Smooth muscle cell (in vitro differentiated cells): Measurements from ENCODE around the gene SPECC1L. TPM values are rescaled to one million over a fixed set of nuclear protein-coding genes. Genes with fewer than 3 reads are reported as not detected.

Experiments used
- DNase-seq: peaks from one replicate; lab custom pipeline; 2025; ENCODE audit not compliant: unreplicated experiment; lab: John Stamatoyannopoulos, UW
- H2AFZ ChIP-seq: fragments of 200-600 bp; sonication (generic); 2 replicates; pipeline ENCODE4 v1.6.0; 2016; ENCODE audit warnings: antibody characterized with exemption, low read depth, mild to moderate bottlenecking
- H3F3A ChIP-seq: fragments of 200-600 bp; sonication (generic); 2 replicates; pipeline ENCODE4 v1.6.0; 2017; ENCODE audit warnings: antibody characterized with exemption, low read depth
- H3K27ac ChIP-seq: fragments of 200-600 bp; sonication (generic); 2 replicates; pipeline ENCODE4 v1.5.1; 2016; ENCODE audit warnings: low read depth, mild to moderate bottlenecking
- H3K27me3 ChIP-seq: fragments of 200-600 bp; sonication (generic); 2 replicates; pipeline ENCODE4 v1.6.1; 2016; ENCODE audit warnings: low read depth, mild to moderate bottlenecking
- H3K36me3 ChIP-seq: fragments of 200-600 bp; sonication (generic); 2 replicates; pipeline ENCODE4 v1.5.1; 2016; ENCODE audit warnings: low read depth
- H3K4me1 ChIP-seq: fragments of 200-600 bp; sonication (generic); 2 replicates; pipeline ENCODE4 v1.5.1; 2016; ENCODE audit warnings: low read depth
- H3K4me2 ChIP-seq: fragments of 200-600 bp; sonication (generic); 2 replicates; pipeline ENCODE4 v1.6.0; 2016; ENCODE audit warnings: mild to moderate bottlenecking
- H3K4me3 ChIP-seq: fragments of 200-600 bp; sonication (generic); 2 replicates; pipeline ENCODE4 v1.5.1; 2016; ENCODE audit warnings: mild to moderate bottlenecking
- H3K79me2 ChIP-seq: fragments of 200-600 bp; sonication (generic); 2 replicates; pipeline ENCODE4 v1.6.0; 2016; ENCODE audit warnings: low read depth, mild to moderate bottlenecking
- H3K9ac ChIP-seq: fragments of 200-600 bp; sonication (generic); 2 replicates; pipeline ENCODE4 v1.6.0; 2016; ENCODE audit warnings: low read depth
- H3K9me3 ChIP-seq: fragments of 200-600 bp; sonication (generic); replicated peaks from 2 replicates; pipeline ENCODE4 v1.5.1; 2016; ENCODE audit warnings: low read depth
- H4K20me1 ChIP-seq: fragments of 200-600 bp; sonication (generic); 2 replicates; pipeline ENCODE4 v1.6.0; 2016; ENCODE audit warnings: low read depth
- CTCF ChIP-seq: fragments of 200-600 bp; sonication (generic); IDR thresholded peaks from 2 replicates; pipeline ENCODE4 v1.5.1; 2017; ENCODE audit warnings: borderline replicate concordance, mild to moderate bottlenecking, antibody characterized with exemption; ENCODE audit not compliant: insufficient read depth, poor library complexity, severe bottlenecking
- WGBS: methylation state at CpG from one replicate; pipeline ENCODE4 v1.1.7; 2016; ENCODE audit warnings: low lambda C conversion rate; 5-methylcytosine and 5-hydroxymethylcytosine counted together
- polyA plus RNA-seq: library from polyadenylated mRNA; unstranded; fragments of >200 nt; fragmentation: Nextera tagmentation; extraction: Ambion mirVana; gene quantifications from 2 replicates; pipeline ENCODE4 v1.2.1, GENCODE V29; 2016
- total RNA-seq: library from RNA; depleted of rRNA; stranded (reverse); fragments of >200 nt; gene quantifications from 2 replicates; pipeline ENCODE4 v1.2.3, GENCODE V29; 2014

The SPECC1L gene
- total and polyA plus RNA-seq, 2 experiments from 2014 or later = 10.0 to 19.1 TPM

- H3K9me3 ChIP-seq = no peaks in the 10 kb centered on the region
- H3K27ac ChIP-seq = no peak overlapping the region
- H2AFZ ChIP-seq = no peak overlapping the region
- no peaks in the 10 kb centered on the region for H3K27me3 ChIP-seq
- H3K79me2 ChIP-seq = no peaks in the 10 kb centered on the region
- 96% methylated on average over 2 of the region's 2 CpGs for WGBS
- no peak for TF ChIP-seq CTCF
- no peaks in the 10 kb centered on the region for H4K20me1 ChIP-seq
- H3F3A ChIP-seq = no peaks in the 10 kb centered on the region
- no peak for DNase-seq
- no peak overlapping the region for H3K9ac ChIP-seq
- H3K4me3 ChIP-seq = no peak overlapping the region
- no peaks in the 10 kb centered on the region for H3K4me1 ChIP-seq
- H3K36me3 ChIP-seq = no peaks in the 10 kb centered on the region
- no peak overlapping the region for H3K4me2 ChIP-seq
Observed at GRCh38 chr22:24435323-24435645, 164.7 kb downstream of the SPECC1L start.

GRCh38 chr22:24435861-24436371 lies 165.3 kb downstream of the SPECC1L start:
- Histone ChIP-seq H2AFZ (no peak overlapping the region), H3K9ac (no peak overlapping the region), H3K9me3 (no peaks in the 10 kb centered on the region), H3K27me3 (no peaks in the 10 kb centered on the region), H3K4me2 (no peak overlapping the region), H4K20me1 (no peaks in the 10 kb centered on the region), H3K27ac (no peak overlapping the region), H3K79me2 (no peaks in the 10 kb centered on the region), H3K4me3 (no peak overlapping the region), H3K4me1 (no peaks in the 10 kb centered on the region), H3F3A (no peaks in the 10 kb centered on the region), H3K36me3 (no peaks in the 10 kb centered on the region)
- TF ChIP-seq CTCF = no peak
- 84% methylated on average over 13 of the region's 13 CpGs for WGBS
- DNase-seq = no peak

- no peak for DNase-seq
- 98% methylated on average over 3 of the region's 3 CpGs for WGBS
- H2AFZ ChIP-seq = no peak overlapping the region
Observed at GRCh38 chr22:24436553-24436952, 165.9 kb downstream of the SPECC1L start.

More at GRCh38 chr22:24436553-24436952, 165.9 kb downstream of the SPECC1L start:
- no peaks in the 10 kb centered on the region for H3F3A ChIP-seq
- no peaks in the 10 kb centered on the region for H3K9me3 ChIP-seq
- H4K20me1 ChIP-seq = no peaks in the 10 kb centered on the region
- H3K36me3 ChIP-seq = no peaks in the 10 kb centered on the region
- no peak for TF ChIP-seq CTCF
- H3K4me1 ChIP-seq = no peaks in the 10 kb centered on the region
- H3K4me2 ChIP-seq = no peak overlapping the region
- H3K27me3 ChIP-seq = no peaks in the 10 kb centered on the region
- H3K79me2 ChIP-seq = no peaks in the 10 kb centered on the region
- H3K4me3 ChIP-seq = no peak overlapping the region
- H3K27ac ChIP-seq = no peak overlapping the region
- no peak overlapping the region for H3K9ac ChIP-seq
